ENCODE measurements around the gene PROSER3.

PROSER3 gene

GRCh38 chr19:35786299-35787160 is 28.6 kb downstream of the PROSER3 start:
- H2BK5ac ChIP-seq (ENCODE audit: low read depth, low read length, poor library complexity, severe bottlenecking): no peak overlapping the region
- H3K4me3 ChIP-seq (ENCODE audit: insufficient read depth in 1 of 2, low read depth in 1 of 2, low read length in 2 of 2): no peak overlapping the region
- WGBS: 98% methylated on average over 27 of the region's 31 CpGs

GRCh38 chr19:35787227-35787799 is 29.3 kb downstream of the PROSER3 start:
- Histone ChIP-seq H4K8ac (ENCODE audit: low read length) (no peak overlapping the region), H3K36me3 (ENCODE audit: control insufficient read depth in 1 of 2, insufficient read depth in 2 of 2, low read depth in 1 of 2, low read length in 2 of 2) (peaks cover 8 to 48% of the 10 kb centered on the region in 2 experiments), H3K14ac (ENCODE audit: low read length in 2 of 2) (no peak overlapping the region), H3K4me2 (ENCODE audit: low read length, poor library complexity, severe bottlenecking) (no peak overlapping the region), H2BK120ac (ENCODE audit: low read depth, low read length) (no peak overlapping the region), H2AK5ac (ENCODE audit: low read length, severe bottlenecking) (no peak overlapping the region), H3K27me3 (ENCODE audit: control insufficient read depth in 1 of 2, insufficient read depth in 1 of 2, low read length in 2 of 2) (no peaks in the 10 kb centered on the region), H3K4me3 (ENCODE audit: insufficient read depth in 1 of 2, low read depth in 1 of 2, low read length in 2 of 2) (no peak overlapping the region), H4K91ac (ENCODE audit: low read length) (no peak overlapping the region), H3K4me1 (ENCODE audit: control insufficient read depth, insufficient read depth, low read depth, low read length) (peaks cover 16% of the 10 kb centered on the region), H2BK15ac (ENCODE audit: low read depth, poor library complexity, severe bottlenecking) (no peak overlapping the region), H3K9ac (ENCODE audit: low read length) (no peak overlapping the region), H2BK5ac (ENCODE audit: low read depth, low read length, poor library complexity, severe bottlenecking) (no peak overlapping the region), H3K18ac (ENCODE audit: low read depth in 1 of 2, low read length in 2 of 2) (no peak overlapping the region), H3K4ac (ENCODE audit: low read depth in 1 of 2, low read length in 2 of 2) (no peak overlapping the region), H2BK12ac (ENCODE audit: low read length in 2 of 2) (no peak overlapping the region), H3K27ac (ENCODE audit: low read length, poor library complexity, severe bottlenecking) (no peak overlapping the region), H3K9me3 (ENCODE audit: control insufficient read depth, low read length) (no peaks in the 10 kb centered on the region), H2AFZ (ENCODE audit: low read depth, low read length) (no peak overlapping the region), H3K23ac (ENCODE audit: low read length in 2 of 2) (no peak overlapping the region), H3K79me1 (replicated peaks; ENCODE audit: low read length, poor library complexity, severe bottlenecking) (peaks cover 2% of the 10 kb centered on the region)
- WGBS: 97% methylated on average over 15 of the region's 15 CpGs
- no peak for DNase-seq

More at GRCh38 chr19:35786299-35787160, 28.6 kb downstream of the PROSER3 start:
- H3K9me3 ChIP-seq (ENCODE audit: control insufficient read depth, low read length): no peaks in the 10 kb centered on the region
- H3K27me3 ChIP-seq (ENCODE audit: control insufficient read depth in 1 of 2, insufficient read depth in 1 of 2, low read length in 2 of 2): no peaks in the 10 kb centered on the region
- H2BK15ac ChIP-seq (ENCODE audit: low read depth, poor library complexity, severe bottlenecking): no peak overlapping the region
- no peak overlapping the region for H3K23ac ChIP-seq (ENCODE audit: low read length in 2 of 2)
- H3K4me1 ChIP-seq (ENCODE audit: control insufficient read depth, insufficient read depth, low read depth, low read length): peaks cover 16% of the 10 kb centered on the region
- no peak overlapping the region for H4K8ac ChIP-seq (ENCODE audit: low read length)
- H2AK5ac ChIP-seq (ENCODE audit: low read length, severe bottlenecking): no peak overlapping the region
- no peak overlapping the region for H3K14ac ChIP-seq (ENCODE audit: low read length in 2 of 2)
- H3K79me1 ChIP-seq (replicated peaks; ENCODE audit: low read length, poor library complexity, severe bottlenecking): peaks cover 2% of the 10 kb centered on the region
- no peak overlapping the region for H3K4ac ChIP-seq (ENCODE audit: low read depth in 1 of 2, low read length in 2 of 2)
- no peak overlapping the region for H4K91ac ChIP-seq (ENCODE audit: low read length)
- no peak for DNase-seq
- H3K18ac ChIP-seq (ENCODE audit: low read depth in 1 of 2, low read length in 2 of 2): no peak overlapping the region
- H2AFZ ChIP-seq (ENCODE audit: low read depth, low read length): no peak overlapping the region
- no peak overlapping the region for H3K9ac ChIP-seq (ENCODE audit: low read length)
- H2BK120ac ChIP-seq (ENCODE audit: low read depth, low read length): no peak overlapping the region
- H3K4me2 ChIP-seq (ENCODE audit: low read length, poor library complexity, severe bottlenecking): no peak overlapping the region
- H3K27ac ChIP-seq (ENCODE audit: low read length, poor library complexity, severe bottlenecking): no peak overlapping the region
- no peak overlapping the region for H2BK12ac ChIP-seq (ENCODE audit: low read length in 2 of 2)
- H3K36me3 ChIP-seq (ENCODE audit: control insufficient read depth in 1 of 2, insufficient read depth in 2 of 2, low read depth in 1 of 2, low read length in 2 of 2): peaks cover 8 to 56% of the 10 kb centered on the region in 2 experiments

- no peak overlapping the region for H3K23ac ChIP-seq (ENCODE audit: low read length in 2 of 2)
- WGBS: 90% methylated on average over 11 of the region's 12 CpGs
These were observed 30.4 kb downstream of the PROSER3 start for GRCh38 chr19:35788205-35788960.

More at GRCh38 chr19:35788205-35788960, 30.4 kb downstream of the PROSER3 start:
- no peak overlapping the region for H3K14ac ChIP-seq (ENCODE audit: low read length in 2 of 2)
- no peak overlapping the region for H2BK12ac ChIP-seq (ENCODE audit: low read length in 2 of 2)
- no peak overlapping the region for H3K27ac ChIP-seq (ENCODE audit: low read length, poor library complexity, severe bottlenecking)
- no peak overlapping the region for H2AK5ac ChIP-seq (ENCODE audit: low read length, severe bottlenecking)
- peaks cover 0 to 38% of the 10 kb centered on the region in 2 experiments for H3K36me3 ChIP-seq (ENCODE audit: control insufficient read depth in 1 of 2, insufficient read depth in 2 of 2, low read depth in 1 of 2, low read length in 2 of 2)
- no peak overlapping the region for H4K91ac ChIP-seq (ENCODE audit: low read length)
- no peak overlapping the region for H3K18ac ChIP-seq (ENCODE audit: low read depth in 1 of 2, low read length in 2 of 2)
- no peaks in the 10 kb centered on the region for H3K9me3 ChIP-seq (ENCODE audit: control insufficient read depth, low read length)
- peaks cover 2% of the 10 kb centered on the region for H3K79me1 ChIP-seq (replicated peaks; ENCODE audit: low read length, poor library complexity, severe bottlenecking)
- H3K4me2 ChIP-seq (ENCODE audit: low read length, poor library complexity, severe bottlenecking): no peak overlapping the region
- no peak overlapping the region for H4K8ac ChIP-seq (ENCODE audit: low read length)
- H3K9ac ChIP-seq (ENCODE audit: low read length): no peak overlapping the region
- no peak overlapping the region for H3K4me3 ChIP-seq (ENCODE audit: insufficient read depth in 1 of 2, low read depth in 1 of 2, low read length in 2 of 2)
- no peak overlapping the region for H2BK5ac ChIP-seq (ENCODE audit: low read depth, low read length, poor library complexity, severe bottlenecking)
- H2AFZ ChIP-seq (ENCODE audit: low read depth, low read length): no peak overlapping the region
- H2BK120ac ChIP-seq (ENCODE audit: low read depth, low read length): no peak overlapping the region
- no peak overlapping the region for H3K4ac ChIP-seq (ENCODE audit: low read depth in 1 of 2, low read length in 2 of 2)
- H3K27me3 ChIP-seq (ENCODE audit: control insufficient read depth in 1 of 2, insufficient read depth in 1 of 2, low read length in 2 of 2): no peaks in the 10 kb centered on the region
- no peak overlapping the region for H2BK15ac ChIP-seq (ENCODE audit: low read depth, poor library complexity, severe bottlenecking)
- DNase-seq: no peak
- H3K4me1 ChIP-seq (ENCODE audit: control insufficient read depth, insufficient read depth, low read depth, low read length): peaks cover 16% of the 10 kb centered on the region

All from mesenchymal stem cell (in vitro differentiated cells and primary cell).